ENCODE measurements around the gene CEP120.
A peak's percentile ranks its signal among the peaks of the same experiment; 100 is the strongest.
"Not testable (repeated sequence)": the region's sequence is repeated elsewhere in the genome, so short reads cannot be mapped to it uniquely, and the experiment has no call there.

Gene CEP120

GRCh38 chr5:123427281-123427680, 4.1 kb upstream of the CEP120 start:
- Histone ChIP-seq H3K4me1 (ENCODE audit: control insufficient read depth in 1 of 2, insufficient read depth in 2 of 2, low read length in 2 of 2) (peaks cover 16 to 22% of the 10 kb centered on the region in 2 donors), H3K4me3 (ENCODE audit: low read depth in 1 of 2, low read length in 2 of 2) (no peak overlapping the region), H3K27me3 (ENCODE audit: control insufficient read depth in 1 of 2, insufficient read depth in 2 of 2, low read length in 2 of 2) (no peaks in the 10 kb centered on the region), H3K9me3 (ENCODE audit: control insufficient read depth in 1 of 2, low read length in 2 of 2) (no peaks in the 10 kb centered on the region), H3K27ac (ENCODE audit: low read depth, low read length) (no peak overlapping the region), H3K36me3 (ENCODE audit: control insufficient read depth in 1 of 2, insufficient read depth in 2 of 2, low read length in 2 of 2) (no peaks in the 10 kb centered on the region), H3K9ac (ENCODE audit: low read depth in 1 of 2, low read length in 2 of 2) (no peak overlapping the region)

DNA sequence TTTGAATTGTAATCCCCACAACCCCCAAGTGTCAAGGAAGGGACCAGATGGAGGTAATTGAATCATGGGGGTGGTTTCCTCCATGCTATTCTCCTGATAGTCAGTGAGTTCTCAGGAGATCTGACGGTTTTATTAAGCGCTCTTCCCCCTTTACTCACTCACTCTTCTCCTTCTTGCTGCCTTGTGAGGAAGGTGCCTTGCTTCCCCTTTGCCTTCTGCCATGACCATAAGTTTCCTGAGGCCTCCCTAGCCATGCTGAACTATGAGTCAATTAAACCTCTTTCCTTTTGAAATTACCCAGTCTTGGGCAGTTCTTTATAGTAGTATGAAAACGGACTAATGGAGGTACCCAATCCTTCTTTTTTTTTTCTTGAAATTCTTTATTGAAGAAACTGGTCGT, 2.2 kb upstream of the CEP120 start:
- H3K9me3 ChIP-seq (ENCODE audit: control insufficient read depth in 1 of 2, low read length in 2 of 2), result no peaks in the 10 kb centered on the region
- no peaks in the 10 kb centered on the region for H3K27me3 ChIP-seq (ENCODE audit: control insufficient read depth in 1 of 2, insufficient read depth in 2 of 2, low read length in 2 of 2)
- no peaks in the 10 kb centered on the region for H3K36me3 ChIP-seq (ENCODE audit: control insufficient read depth in 1 of 2, insufficient read depth in 2 of 2, low read length in 2 of 2)
- no peak overlapping the region for H3K9ac ChIP-seq (ENCODE audit: low read depth in 1 of 2, low read length in 2 of 2)
- peaks cover 29 to 37% of the 10 kb centered on the region in 2 donors for H3K4me1 ChIP-seq (ENCODE audit: control insufficient read depth in 1 of 2, insufficient read depth in 2 of 2, low read length in 2 of 2)
- H3K27ac ChIP-seq (ENCODE audit: low read depth, low read length), result no peak overlapping the region
- no peak overlapping the region for H3K4me3 ChIP-seq (ENCODE audit: low read depth in 1 of 2, low read length in 2 of 2)

GRCh38 chr5:123422433-123423277, 548 bp downstream of the CEP120 start:
- Histone ChIP-seq H3K9ac (ENCODE audit: low read depth in 1 of 2, low read length in 2 of 2) (peak overlapping the region; percentile 82 to 85), H3K27me3 (ENCODE audit: control insufficient read depth in 1 of 2, insufficient read depth in 2 of 2, low read length in 2 of 2) (no peaks in the 10 kb centered on the region)

GRCh38 chr5:123421773-123422172, 1.4 kb downstream of the CEP120 start:
- H3K4me3 ChIP-seq (ENCODE audit: low read depth in 1 of 2, low read length in 2 of 2), result peak overlapping the region; percentile 87 to 92
- no peak overlapping the region for H3K27ac ChIP-seq (ENCODE audit: low read depth, low read length)
- no peaks in the 10 kb centered on the region for H3K9me3 ChIP-seq (ENCODE audit: control insufficient read depth in 1 of 2, low read length in 2 of 2)
- H3K9ac ChIP-seq (ENCODE audit: low read depth in 1 of 2, low read length in 2 of 2), result peak overlapping the region in 1 of 2 donors; percentile 82
- peaks cover 16 to 20% of the 10 kb centered on the region in 2 donors for H3K4me1 ChIP-seq (ENCODE audit: control insufficient read depth in 1 of 2, insufficient read depth in 2 of 2, low read length in 2 of 2)
- no peaks in the 10 kb centered on the region for H3K27me3 ChIP-seq (ENCODE audit: control insufficient read depth in 1 of 2, insufficient read depth in 2 of 2, low read length in 2 of 2)
- peaks cover 5 to 10% of the 10 kb centered on the region in 2 donors for H3K36me3 ChIP-seq (ENCODE audit: control insufficient read depth in 1 of 2, insufficient read depth in 2 of 2, low read length in 2 of 2)

More at GRCh38 chr5:123422433-123423277, 548 bp downstream of the CEP120 start:
- Histone ChIP-seq H3K4me3 (ENCODE audit: low read depth in 1 of 2, low read length in 2 of 2) (peak overlapping the region; percentile 87 to 92), H3K27ac (ENCODE audit: low read depth, low read length) (peak overlapping the region; percentile 82), H3K9me3 (ENCODE audit: control insufficient read depth in 1 of 2, low read length in 2 of 2) (no peaks in the 10 kb centered on the region), H3K4me1 (ENCODE audit: control insufficient read depth in 1 of 2, insufficient read depth in 2 of 2, low read length in 2 of 2) (peaks cover 16 to 22% of the 10 kb centered on the region in 2 donors), H3K36me3 (ENCODE audit: control insufficient read depth in 1 of 2, insufficient read depth in 2 of 2, low read length in 2 of 2) (peaks cover 2 to 5% of the 10 kb centered on the region in 2 donors)

- no peak overlapping the region for H3K4me3 ChIP-seq (ENCODE audit: low read depth in 1 of 2, low read length in 2 of 2)
- peaks cover 0 to under 1% of the 10 kb centered on the region in 2 donors for H3K4me1 ChIP-seq (ENCODE audit: control insufficient read depth in 1 of 2, insufficient read depth in 2 of 2, low read length in 2 of 2)
- no peak overlapping the region for H3K9ac ChIP-seq (ENCODE audit: low read depth in 1 of 2, low read length in 2 of 2)
- H3K27me3 ChIP-seq (ENCODE audit: control insufficient read depth in 1 of 2, insufficient read depth in 2 of 2, low read length in 2 of 2), result no peaks in the 10 kb centered on the region
- peaks cover 12 to 43% of the 10 kb centered on the region in 2 donors for H3K36me3 ChIP-seq (ENCODE audit: control insufficient read depth in 1 of 2, insufficient read depth in 2 of 2, low read length in 2 of 2)
- H3K9me3 ChIP-seq (ENCODE audit: control insufficient read depth in 1 of 2, low read length in 2 of 2), result no peaks in the 10 kb centered on the region
- H3K27ac ChIP-seq (ENCODE audit: low read depth, low read length), result no peak overlapping the region
Measured at GRCh38 chr5:123414974-123415373, 8.2 kb downstream of the CEP120 start.

DNA sequence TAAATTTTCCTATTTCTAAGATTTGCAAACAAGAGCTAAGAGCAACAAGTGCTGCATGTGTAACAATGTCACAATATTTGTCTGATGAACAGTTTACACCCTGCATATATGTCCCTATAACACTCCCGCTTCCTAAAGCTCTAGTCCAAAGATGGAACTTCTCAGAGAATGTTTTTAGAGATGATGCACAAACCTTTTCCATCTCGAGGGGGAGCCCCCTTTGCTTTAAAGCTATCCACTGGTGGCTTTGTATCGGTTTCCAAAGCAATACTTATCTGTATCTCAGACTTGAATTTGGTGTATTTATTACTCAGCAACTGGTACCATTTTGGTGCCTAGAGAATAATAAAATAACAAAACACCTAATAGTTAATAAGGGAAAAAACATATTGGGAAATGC, 11.0 kb downstream of the CEP120 start:
- no peak overlapping the region for H3K9ac ChIP-seq (ENCODE audit: low read depth in 1 of 2, low read length in 2 of 2)
- no peak overlapping the region for H3K27ac ChIP-seq (ENCODE audit: low read depth, low read length)
- no peaks in the 10 kb centered on the region for H3K9me3 ChIP-seq (ENCODE audit: control insufficient read depth in 1 of 2, low read length in 2 of 2)
- H3K27me3 ChIP-seq (ENCODE audit: control insufficient read depth in 1 of 2, insufficient read depth in 2 of 2, low read length in 2 of 2), result no peaks in the 10 kb centered on the region
- H3K4me1 ChIP-seq (ENCODE audit: control insufficient read depth in 1 of 2, insufficient read depth in 2 of 2, low read length in 2 of 2), result no peaks in the 10 kb centered on the region
- H3K4me3 ChIP-seq (ENCODE audit: low read depth in 1 of 2, low read length in 2 of 2), result no peak overlapping the region
- peaks cover 7 to 39% of the 10 kb centered on the region in 2 donors for H3K36me3 ChIP-seq (ENCODE audit: control insufficient read depth in 1 of 2, insufficient read depth in 2 of 2, low read length in 2 of 2)

DNA sequence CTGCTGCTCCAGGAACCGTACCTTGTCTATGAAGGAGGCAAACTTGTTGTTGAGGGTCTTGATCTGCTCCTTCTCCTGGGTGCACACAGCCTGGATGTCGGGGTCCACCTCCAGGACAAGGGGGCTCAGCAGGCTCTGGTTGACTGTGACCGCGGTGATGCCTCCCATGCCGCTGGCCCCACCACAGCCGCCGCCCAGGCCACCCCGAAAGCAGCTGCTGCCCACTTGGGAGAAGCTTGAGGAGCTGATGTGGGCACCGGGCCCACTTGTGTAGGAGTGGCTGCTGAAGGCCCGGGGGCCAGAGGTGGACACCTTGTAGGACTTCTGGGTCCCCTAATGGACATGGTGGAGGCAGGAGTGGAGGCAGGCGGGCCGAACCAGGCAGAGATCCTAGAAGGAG, 21.2 kb downstream of the CEP120 start:
- not testable (repeated sequence) for H3K27ac ChIP-seq (ENCODE audit: low read depth, low read length); H3K4me1 ChIP-seq (ENCODE audit: control insufficient read depth in 1 of 2, insufficient read depth in 2 of 2, low read length in 2 of 2)
- peaks cover 11 to 39% of the 10 kb centered on the region in 2 donors for H3K36me3 ChIP-seq (ENCODE audit: control insufficient read depth in 1 of 2, insufficient read depth in 2 of 2, low read length in 2 of 2)

GRCh38 chr5:123401320-123401719, 21.9 kb downstream of the CEP120 start:
- H3K4me1 ChIP-seq (ENCODE audit: control insufficient read depth in 1 of 2, insufficient read depth in 2 of 2, low read length in 2 of 2), result no peaks in the 10 kb centered on the region
- peaks cover 13 to 46% of the 10 kb centered on the region in 2 donors for H3K36me3 ChIP-seq (ENCODE audit: control insufficient read depth in 1 of 2, insufficient read depth in 2 of 2, low read length in 2 of 2)
- H3K27me3 ChIP-seq (ENCODE audit: control insufficient read depth in 1 of 2, insufficient read depth in 2 of 2, low read length in 2 of 2), result no peaks in the 10 kb centered on the region
- no peak overlapping the region for H3K9ac ChIP-seq (ENCODE audit: low read depth in 1 of 2, low read length in 2 of 2)
- no peak overlapping the region for H3K4me3 ChIP-seq (ENCODE audit: low read depth in 1 of 2, low read length in 2 of 2)
- no peaks in the 10 kb centered on the region for H3K9me3 ChIP-seq (ENCODE audit: control insufficient read depth in 1 of 2, low read length in 2 of 2)
- no peak overlapping the region for H3K27ac ChIP-seq (ENCODE audit: low read depth, low read length)

More for the DNA sequence above, 21.2 kb downstream of the CEP120 start:
- not testable (repeated sequence) for H3K27me3 ChIP-seq (ENCODE audit: control insufficient read depth in 1 of 2, insufficient read depth in 2 of 2, low read length in 2 of 2); H3K9me3 ChIP-seq (ENCODE audit: control insufficient read depth in 1 of 2, low read length in 2 of 2); H3K4me3 ChIP-seq (ENCODE audit: low read depth in 1 of 2, low read length in 2 of 2); H3K9ac ChIP-seq (ENCODE audit: low read depth in 1 of 2, low read length in 2 of 2)

DNA sequence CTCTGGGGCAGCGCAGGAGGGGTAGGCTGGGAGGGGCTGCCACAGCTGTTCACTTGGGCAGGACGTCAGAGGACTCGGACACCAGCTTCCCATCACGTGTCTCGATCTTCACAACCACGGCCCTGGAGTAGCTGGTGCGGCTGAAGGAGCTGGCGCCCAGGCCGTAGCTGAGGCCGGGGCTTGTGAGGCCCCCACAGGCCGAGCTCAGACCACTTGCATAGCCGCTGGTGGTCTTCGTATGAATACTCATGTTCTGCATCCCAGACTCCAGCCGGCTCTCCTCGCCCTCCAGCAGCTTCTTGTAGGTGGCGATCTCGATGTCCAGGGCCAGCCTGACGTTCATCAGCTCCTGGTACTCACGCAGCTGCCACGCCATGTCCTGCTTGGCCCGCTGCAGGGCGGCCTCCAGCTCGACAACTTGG, 22.3 kb downstream of the CEP120 start:
- H3K36me3 ChIP-seq (ENCODE audit: control insufficient read depth in 1 of 2, insufficient read depth in 2 of 2, low read length in 2 of 2), result peaks cover 13 to 47% of the 10 kb centered on the region in 2 donors

GRCh38 chr5:123398058-123398733, 25.0 kb downstream of the CEP120 start:
- H3K27me3 ChIP-seq (ENCODE audit: control insufficient read depth in 1 of 2, insufficient read depth in 2 of 2, low read length in 2 of 2), result no peaks in the 10 kb centered on the region
- peaks cover 14 to 37% of the 10 kb centered on the region in 2 donors for H3K36me3 ChIP-seq (ENCODE audit: control insufficient read depth in 1 of 2, insufficient read depth in 2 of 2, low read length in 2 of 2)
- H3K4me3 ChIP-seq (ENCODE audit: low read depth in 1 of 2, low read length in 2 of 2), result no peak overlapping the region
- no peaks in the 10 kb centered on the region for H3K9me3 ChIP-seq (ENCODE audit: control insufficient read depth in 1 of 2, low read length in 2 of 2)
- H3K4me1 ChIP-seq (ENCODE audit: control insufficient read depth in 1 of 2, insufficient read depth in 2 of 2, low read length in 2 of 2), result no peaks in the 10 kb centered on the region
- H3K27ac ChIP-seq (ENCODE audit: low read depth, low read length), result no peak overlapping the region
- H3K9ac ChIP-seq (ENCODE audit: low read depth in 1 of 2, low read length in 2 of 2), result no peak overlapping the region

More for the DNA sequence above, 22.3 kb downstream of the CEP120 start:
- not testable (repeated sequence) for H3K4me1 ChIP-seq (ENCODE audit: control insufficient read depth in 1 of 2, insufficient read depth in 2 of 2, low read length in 2 of 2); H3K4me3 ChIP-seq (ENCODE audit: low read depth in 1 of 2, low read length in 2 of 2); H3K9me3 ChIP-seq (ENCODE audit: control insufficient read depth in 1 of 2, low read length in 2 of 2); H3K27me3 ChIP-seq (ENCODE audit: control insufficient read depth in 1 of 2, insufficient read depth in 2 of 2, low read length in 2 of 2); H3K9ac ChIP-seq (ENCODE audit: low read depth in 1 of 2, low read length in 2 of 2); H3K27ac ChIP-seq (ENCODE audit: low read depth, low read length)
